ENCODE results near the gene MYL6. TPM values are rescaled to one million over a fixed set of nuclear protein-coding genes. Genes with fewer than 3 reads are reported as not detected.
A peak's percentile ranks its signal among the peaks of the same experiment; 100 is the strongest.

Gene MYL6
- total RNA-seq, 1 experiment from 2014 or later: 554 TPM

DNA sequence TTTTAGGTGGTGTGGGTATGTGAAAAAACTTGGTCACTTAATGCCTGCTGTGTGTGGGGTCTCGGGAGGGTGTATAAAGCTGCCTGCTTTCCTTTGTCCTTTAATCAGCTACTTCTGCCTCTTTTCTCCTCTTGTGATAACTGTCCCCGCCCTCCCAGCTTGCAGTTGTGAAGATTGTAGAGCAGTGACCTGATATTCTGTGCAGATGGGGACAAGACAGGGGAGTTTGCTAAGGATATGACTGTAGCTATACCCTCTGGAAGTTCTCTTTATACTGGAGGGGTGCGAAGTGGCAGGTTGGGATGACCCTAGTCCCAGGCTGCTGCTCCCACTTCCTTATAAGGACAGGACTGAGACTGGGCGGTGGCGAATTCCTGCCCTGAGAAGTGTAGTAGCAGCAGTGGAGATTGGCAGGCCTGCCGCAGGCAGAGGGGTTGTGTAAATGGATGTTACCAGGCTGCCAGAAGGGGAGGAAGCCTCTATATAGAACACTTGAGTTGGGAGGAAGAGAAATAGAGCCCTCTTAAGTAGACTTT lies 835 bp downstream of the MYL6 start:
- no peaks in the 10 kb centered on the region for H3K9me3 ChIP-seq (ENCODE audit: control insufficient read depth in 1 of 2, insufficient read depth in 1 of 2, low read depth in 1 of 2, low read length in 2 of 2)
- intact Hi-C loops (cut with micrococcal nuclease): loop anchor here (2.0 kb wide), 1 partner anchor 40 kb away; the partner anchor contains the start of gene ZC3H10
- ChIA-PET CTCF (interaction anchor here (1.1 to 1.4 kb wide), 2 partner anchors 31 to 41 kb away, joined by 4 to 5 read pairs; partner anchors contain the start of genes SMARCC2 and ZC3H10), POLR2A (interaction anchor here (1.3 to 1.8 kb wide), 2 partner anchors 31 to 41 kb away, joined by 5 to 7 read pairs; partner anchors contain the start of genes ESYT1 and ZC3H10), RAD21 (ENCODE audit: low non-redundant PET in 1 of 2, low total read pairs in 2 of 2, uncharacterized antibody in 2 of 2, unreplicated experiment in 2 of 2) (no interaction called here)
- no peaks in the 10 kb centered on the region for H3K27me3 ChIP-seq (ENCODE audit: insufficient read depth, low read length)
- H4K20me1 ChIP-seq (ENCODE audit: insufficient read depth): no peaks in the 10 kb centered on the region
- peaks cover 12 to 24% of the 10 kb centered on the region in 2 experiments for H3K4me1 ChIP-seq (ENCODE audit: control insufficient read depth in 1 of 2, insufficient read depth in 2 of 2, low read length in 2 of 2)
- H3K4me2 ChIP-seq (ENCODE audit: low read length): peak overlapping the region; percentile 96
- H3K4me3 ChIP-seq (replicated peaks in 1 of 2; ENCODE audit: low read depth in 1 of 2, low read length in 2 of 2): peak overlapping the region; percentile 78 to 96
- no peak for DNase-seq (ENCODE audit: low read depth, low spot score)
- TF ChIP-seq ELF1 (IDR thresholded peaks at IDR 0.05; ENCODE audit: borderline replicate concordance, low read depth): no peak
- TF ChIP-seq EZH2 (IDR thresholded peaks at IDR 0.05): no peak
- TF ChIP-seq SRF (IDR thresholded peaks at IDR 0.05; ENCODE audit: low read depth): no peak
- TF ChIP-seq FOSL1 (IDR thresholded peaks at IDR 0.05; ENCODE audit: low read depth): no peak
- no peak for TF ChIP-seq CBX3 (IDR thresholded peaks at IDR 0.05; ENCODE audit: low read depth)
- no peak for TF ChIP-seq POLR2AphosphoS5 (IDR thresholded peaks at IDR 0.05; ENCODE audit: low read depth, low read length)
- TF ChIP-seq, protein P1, sequence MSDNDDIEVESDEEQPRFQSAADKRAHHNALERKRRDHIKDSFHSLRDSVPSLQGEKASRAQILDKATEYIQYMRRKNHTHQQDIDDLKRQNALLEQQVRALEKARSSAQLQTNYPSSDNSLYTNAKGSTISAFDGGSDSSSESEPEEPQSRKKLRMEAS (IDR thresholded peaks at IDR 0.05): no peak
- no peak for TF ChIP-seq TCF7L2 (IDR thresholded peaks at IDR 0.05; ENCODE audit: borderline replicate concordance, extremely low read depth, insufficient read depth, insufficient read length)
- no peak for TF ChIP-seq ZNF274 (IDR thresholded peaks at IDR 0.05; ENCODE audit: low read depth, low read length)
- TF ChIP-seq, protein P2, sequence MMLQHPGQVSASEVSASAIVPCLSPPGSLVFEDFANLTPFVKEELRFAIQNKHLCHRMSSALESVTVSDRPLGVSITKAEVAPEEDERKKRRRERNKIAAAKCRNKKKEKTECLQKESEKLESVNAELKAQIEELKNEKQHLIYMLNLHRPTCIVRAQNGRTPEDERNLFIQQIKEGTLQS (IDR thresholded peaks at IDR 0.05): no peak
- TF ChIP-seq EGR1 (IDR thresholded peaks at IDR 0.05; ENCODE audit: low read depth): no peak
- TF ChIP-seq RAD21 (IDR thresholded peaks at IDR 0.05; ENCODE audit: low read depth): no peak
- H3K9me2 ChIP-seq (ENCODE audit: insufficient read depth): no peaks in the 10 kb centered on the region
- no peak overlapping the region for H2AFZ ChIP-seq (ENCODE audit: low read depth, low read length, poor library complexity, severe bottlenecking)
- H3K36me3 ChIP-seq (ENCODE audit: control insufficient read depth in 1 of 2, insufficient read depth in 2 of 2, low read length in 2 of 2): peaks cover 35 to 48% of the 10 kb centered on the region in 2 experiments; a peak in 3 of 4 replicates
- TSS peak; percentile 67 for BruUV-seq (replicated peaks)
- H3K27ac ChIP-seq (ENCODE audit: low read depth, low read length): peak overlapping the region; percentile 85
- H3K9ac ChIP-seq (ENCODE audit: low read length): peak overlapping the region; percentile 99
- peaks cover 43% of the 10 kb centered on the region for H3K79me2 ChIP-seq (ENCODE audit: insufficient read depth, low read length)
- peak; percentile 55 for ATAC-seq

Data from HCT116 (cell line).